C1 segment of cervical spinal cord (tissue), 14 donors: Measurements from ENCODE around the gene NLRC3.

Source experiments
- DNase-seq, 14 donors: peaks; one replicate each; lab custom pipeline; 2025; lab: John Stamatoyannopoulos, UW

NLRC3 gene

GRCh38 chr16:3597226-3597625 is 20.0 kb upstream of the NLRC3 start:
- no peak for DNase-seq

- no peak for DNase-seq
These were observed 19.1 kb upstream of the NLRC3 start for GRCh38 chr16:3596101-3596861.

- DNase-seq, result no peak
These were observed 18.4 kb upstream of the NLRC3 start for GRCh38 chr16:3595521-3596021.

GRCh38 chr16:3595110-3595486 is 17.9 kb upstream of the NLRC3 start:
- no peak for DNase-seq

GRCh38 chr16:3594316-3595109 is 17.3 kb upstream of the NLRC3 start:
- no peak for DNase-seq

- DNase-seq, result no peak
These were observed 15.4 kb upstream of the NLRC3 start for GRCh38 chr16:3592559-3592958.

GRCh38 chr16:3591991-3592390 is 14.8 kb upstream of the NLRC3 start:
- no peak for DNase-seq

- no peak for DNase-seq
These were observed 14.2 kb upstream of the NLRC3 start for GRCh38 chr16:3591436-3591803.

- no peak for DNase-seq
These were observed 13.7 kb upstream of the NLRC3 start for GRCh38 chr16:3590736-3591435.

GRCh38 chr16:3589991-3590701 is 12.9 kb upstream of the NLRC3 start:
- DNase-seq, result no peak

- no peak for DNase-seq
These were observed 12.3 kb upstream of the NLRC3 start for GRCh38 chr16:3589441-3589921.

- DNase-seq, result no peak
These were observed 11.8 kb upstream of the NLRC3 start for GRCh38 chr16:3589001-3589400.

GRCh38 chr16:3587547-3588110 is 10.4 kb upstream of the NLRC3 start:
- DNase-seq, result no peak

- DNase-seq, result no peak
These were observed 7.2 kb upstream of the NLRC3 start for GRCh38 chr16:3584412-3584811.

GRCh38 chr16:3583303-3584038 is 6.3 kb upstream of the NLRC3 start:
- no peak for DNase-seq

- no peak for DNase-seq
These were observed 5.3 kb upstream of the NLRC3 start for GRCh38 chr16:3582276-3583165.

GRCh38 chr16:3581392-3581791 is 4.2 kb upstream of the NLRC3 start:
- no peak for DNase-seq

- no peak for DNase-seq
These were observed 3.5 kb upstream of the NLRC3 start for GRCh38 chr16:3580686-3581085.

GRCh38 chr16:3580251-3580651 is 3.0 kb upstream of the NLRC3 start:
- DNase-seq, result no peak
